ENCODE measurements around the gene ANTXR1. TPM values are rescaled to one million over a fixed set of nuclear protein-coding genes. Genes with fewer than 3 reads are reported as not detected.

ANTXR1 gene
- total RNA-seq, 2 experiments from 2014 or later, result 0.32 TPM; not detected in 1

GRCh38 chr2:68978098-68978497 is 34.9 kb upstream of the ANTXR1 start:
- Mint-ChIP-seq H3K4me1 (no peaks in the 10 kb centered on the region), H3K9me3 (ENCODE audit: low read depth) (no peaks in the 10 kb centered on the region), H3K4me3 (no peak overlapping the region), H3K27me3 (peaks cover 23% of the 10 kb centered on the region), H3K36me3 (ENCODE audit: low read depth) (no peaks in the 10 kb centered on the region), H3K27ac (no peak overlapping the region)
- POLR2A ChIA-PET, result no interaction called here
- intact Hi-C loops (cut with DNase I, micrococcal nuclease), result no loop called here
- CTCF ChIA-PET, result interaction anchor here (0.5 to 1.0 kb wide), 2 partner anchors 35 to 221 kb away, joined by 3 read pairs; no protein-coding TSS in a partner anchor
- DNase-seq (no peak), ATAC-seq (no peak)

GRCh38 chr2:68980956-68981355 is 32.0 kb upstream of the ANTXR1 start:
- Mint-ChIP-seq H3K36me3 (ENCODE audit: low read depth) (no peaks in the 10 kb centered on the region), H3K27me3 (peaks cover 19% of the 10 kb centered on the region), H3K4me1 (no peaks in the 10 kb centered on the region), H3K27ac (no peak overlapping the region), H3K4me3 (no peak overlapping the region), H3K9me3 (ENCODE audit: low read depth) (no peaks in the 10 kb centered on the region)
- no peak for DNase-seq
- no peak for ATAC-seq
- ChIA-PET CTCF (no interaction called here), POLR2A (no interaction called here)
- intact Hi-C loops (cut with DNase I, micrococcal nuclease), result no loop called here

- POLR2A ChIA-PET, result no interaction called here
These were observed 25.9 kb upstream of the ANTXR1 start for GRCh38 chr2:68987021-68987503.

GRCh38 chr2:68989035-68989434 is 23.9 kb upstream of the ANTXR1 start:
- intact Hi-C loops (cut with DNase I, micrococcal nuclease), result no loop called here
- POLR2A ChIA-PET, result no interaction called here
- Mint-ChIP-seq H3K27ac (no peak overlapping the region), H3K4me3 (no peak overlapping the region), H3K9me3 (ENCODE audit: low read depth) (no peaks in the 10 kb centered on the region), H3K4me1 (no peaks in the 10 kb centered on the region), H3K36me3 (ENCODE audit: low read depth) (no peaks in the 10 kb centered on the region), H3K27me3 (peaks cover 12% of the 10 kb centered on the region)
- DNase-seq (no peak), ATAC-seq (no peak)
- CTCF ChIA-PET, result interaction anchor here (0.9 to 1.3 kb wide), 2 partner anchors 15 to 46 kb away, joined by 3 to 6 read pairs; no protein-coding TSS in a partner anchor

More at GRCh38 chr2:68987021-68987503, 25.9 kb upstream of the ANTXR1 start:
- H3K27me3 Mint-ChIP-seq, result peaks cover 12% of the 10 kb centered on the region
- no peaks in the 10 kb centered on the region for H3K9me3 Mint-ChIP-seq (ENCODE audit: low read depth)
- no peak for DNase-seq
- no peak overlapping the region for H3K4me3 Mint-ChIP-seq
- ATAC-seq, result no peak
- intact Hi-C loops (cut with DNase I, micrococcal nuclease), result no loop called here
- CTCF ChIA-PET, result no interaction called here
- no peaks in the 10 kb centered on the region for H3K36me3 Mint-ChIP-seq (ENCODE audit: low read depth)
- no peak overlapping the region for H3K27ac Mint-ChIP-seq
- no peaks in the 10 kb centered on the region for H3K4me1 Mint-ChIP-seq

GRCh38 chr2:68992341-68992740 is 20.6 kb upstream of the ANTXR1 start:
- CTCF ChIA-PET, result interaction anchor here (0.6 to 0.8 kb wide), 2 partner anchors 14 to 1283 kb away, joined by 3 read pairs; no protein-coding TSS in a partner anchor

GRCh38 chr2:68992933-68993332 is 20.0 kb upstream of the ANTXR1 start:
- Mint-ChIP-seq H3K36me3 (ENCODE audit: low read depth) (no peaks in the 10 kb centered on the region), H3K9me3 (ENCODE audit: low read depth) (no peaks in the 10 kb centered on the region), H3K27me3 (peaks cover 13% of the 10 kb centered on the region), H3K4me3 (no peak overlapping the region), H3K4me1 (no peaks in the 10 kb centered on the region), H3K27ac (no peak overlapping the region)
- DNase-seq (no peak), ATAC-seq (no peak)
- CTCF ChIA-PET, result interaction anchor here (0.8 kb wide), 1 partner anchor 1283 kb away, joined by 3 read pairs; no protein-coding TSS in a partner anchor
- intact Hi-C loops (cut with DNase I, micrococcal nuclease), result no loop called here
- POLR2A ChIA-PET, result no interaction called here

More at GRCh38 chr2:68992341-68992740, 20.6 kb upstream of the ANTXR1 start:
- H3K27ac Mint-ChIP-seq, result no peak overlapping the region
- ATAC-seq (no peak), DNase-seq (no peak)
- intact Hi-C loops (cut with DNase I, micrococcal nuclease), result no loop called here
- peaks cover 13% of the 10 kb centered on the region for H3K27me3 Mint-ChIP-seq
- H3K9me3 Mint-ChIP-seq (ENCODE audit: low read depth), result no peaks in the 10 kb centered on the region
- H3K4me3 Mint-ChIP-seq, result no peak overlapping the region
- POLR2A ChIA-PET, result no interaction called here
- no peaks in the 10 kb centered on the region for H3K36me3 Mint-ChIP-seq (ENCODE audit: low read depth)
- H3K4me1 Mint-ChIP-seq, result no peaks in the 10 kb centered on the region

- ATAC-seq (no peak), DNase-seq (no peak)
- no peak overlapping the region for H3K27ac Mint-ChIP-seq
- H3K9me3 Mint-ChIP-seq (ENCODE audit: low read depth), result no peaks in the 10 kb centered on the region
- intact Hi-C loops (cut with DNase I, micrococcal nuclease), result no loop called here
- peaks cover 18% of the 10 kb centered on the region for H3K27me3 Mint-ChIP-seq
- CTCF ChIA-PET, result no interaction called here
- H3K4me3 Mint-ChIP-seq, result no peak overlapping the region
- no peaks in the 10 kb centered on the region for H3K36me3 Mint-ChIP-seq (ENCODE audit: low read depth)
- no peaks in the 10 kb centered on the region for H3K4me1 Mint-ChIP-seq
- POLR2A ChIA-PET, result no interaction called here
These were observed 19.3 kb upstream of the ANTXR1 start for GRCh38 chr2:68993660-68994059.

GRCh38 chr2:68994864-68995263 is 18.1 kb upstream of the ANTXR1 start:
- ChIA-PET POLR2A (no interaction called here), CTCF (interaction anchor here (0.6 kb wide), 1 partner anchor 136 kb away, joined by 3 read pairs; no protein-coding TSS in a partner anchor)
- intact Hi-C loops (cut with DNase I, micrococcal nuclease), result no loop called here
- Mint-ChIP-seq H3K27ac (no peak overlapping the region), H3K4me1 (no peaks in the 10 kb centered on the region), H3K27me3 (peaks cover 22% of the 10 kb centered on the region), H3K9me3 (ENCODE audit: low read depth) (no peaks in the 10 kb centered on the region), H3K36me3 (ENCODE audit: low read depth) (no peaks in the 10 kb centered on the region), H3K4me3 (no peak overlapping the region)
- no peak for ATAC-seq
- no peak for DNase-seq

GRCh38 chr2:68995916-68996315 is 17.1 kb upstream of the ANTXR1 start:
- no peak overlapping the region for H3K27ac Mint-ChIP-seq
- no peaks in the 10 kb centered on the region for H3K4me1 Mint-ChIP-seq
- ChIA-PET CTCF (interaction anchor here (0.7 kb wide), 1 partner anchor 69 kb away, joined by 3 read pairs; no protein-coding TSS in a partner anchor), POLR2A (no interaction called here)
- DNase-seq (no peak), ATAC-seq (no peak)
- no peak overlapping the region for H3K4me3 Mint-ChIP-seq
- no peaks in the 10 kb centered on the region for H3K36me3 Mint-ChIP-seq (ENCODE audit: low read depth)
- H3K27me3 Mint-ChIP-seq, result peaks cover 18% of the 10 kb centered on the region
- intact Hi-C loops (cut with DNase I, micrococcal nuclease), result no loop called here
- H3K9me3 Mint-ChIP-seq (ENCODE audit: low read depth), result no peaks in the 10 kb centered on the region

- ATAC-seq, result no peak
These were observed 15.6 kb upstream of the ANTXR1 start for GRCh38 chr2:68997401-68997800.

GRCh38 chr2:69001879-69002278 is 11.1 kb upstream of the ANTXR1 start:
- H3K9me3 Mint-ChIP-seq (ENCODE audit: low read depth), result peaks cover 11% of the 10 kb centered on the region
- DNase-seq (no peak), ATAC-seq (no peak)
- H3K36me3 Mint-ChIP-seq (ENCODE audit: low read depth), result peaks cover 1% of the 10 kb centered on the region
- H3K4me1 Mint-ChIP-seq, result no peaks in the 10 kb centered on the region
- H3K4me3 Mint-ChIP-seq, result no peak overlapping the region
- peaks cover 35% of the 10 kb centered on the region for H3K27me3 Mint-ChIP-seq
- ChIA-PET CTCF (interaction anchor here (0.5 kb wide), 1 partner anchor 686 kb away, joined by 3 read pairs; no protein-coding TSS in a partner anchor), POLR2A (no interaction called here)
- intact Hi-C loops (cut with DNase I, micrococcal nuclease), result no loop called here
- no peak overlapping the region for H3K27ac Mint-ChIP-seq

More at GRCh38 chr2:68997401-68997800, 15.6 kb upstream of the ANTXR1 start:
- peaks cover 10% of the 10 kb centered on the region for H3K9me3 Mint-ChIP-seq (ENCODE audit: low read depth)
- H3K27ac Mint-ChIP-seq, result no peak overlapping the region
- ChIA-PET CTCF (interaction anchor here (0.5 kb wide), 1 partner anchor 736 kb away, joined by 3 read pairs; no protein-coding TSS in a partner anchor), POLR2A (no interaction called here)
- H3K36me3 Mint-ChIP-seq (ENCODE audit: low read depth), result peaks cover 1% of the 10 kb centered on the region
- no peak overlapping the region for H3K4me3 Mint-ChIP-seq
- no peaks in the 10 kb centered on the region for H3K4me1 Mint-ChIP-seq
- peaks cover 25% of the 10 kb centered on the region for H3K27me3 Mint-ChIP-seq
- intact Hi-C loops (cut with DNase I, micrococcal nuclease), result no loop called here
- no peak for DNase-seq

GRCh38 chr2:69003731-69004130 is 9.2 kb upstream of the ANTXR1 start:
- peaks cover 11% of the 10 kb centered on the region for H3K9me3 Mint-ChIP-seq (ENCODE audit: low read depth)
- ATAC-seq, result no peak
- peaks cover 1% of the 10 kb centered on the region for H3K36me3 Mint-ChIP-seq (ENCODE audit: low read depth)
- H3K27ac Mint-ChIP-seq, result no peak overlapping the region
- no peaks in the 10 kb centered on the region for H3K4me1 Mint-ChIP-seq
- DNase-seq, result no peak
- POLR2A ChIA-PET, result no interaction called here
- intact Hi-C loops (cut with DNase I, micrococcal nuclease), result no loop called here
- CTCF ChIA-PET, result interaction anchor here (1.1 kb wide), 1 partner anchor 60 kb away, joined by 3 read pairs; no protein-coding TSS in a partner anchor
- no peak overlapping the region for H3K4me3 Mint-ChIP-seq
- H3K27me3 Mint-ChIP-seq, result peaks cover 35% of the 10 kb centered on the region

Data from activated CD4-positive, alpha-beta T cell treated with anti-CD3 and anti-CD28 coated beads for 36 hours (primary cell).